Mesenchymal stem cell (in vitro differentiated cells and primary cell): ENCODE results near the gene SPINK7.

ENCODE experiments used
- DNase-seq: peaks from one replicate; pipeline ENCODE4 v3.0.0-alpha.2; 2013
- H2AFZ ChIP-seq: one replicate; pipeline ENCODE4 v1.6.1; 2013; ENCODE audit warnings: low read depth, mild to moderate bottlenecking, control low read depth, inconsistent platforms, low read length, moderate library complexity
- H2AK5ac ChIP-seq: 2 replicates; pipeline ENCODE4 v1.6.1; 2013; ENCODE audit warnings: low read length, moderate library complexity, mild to moderate bottlenecking, inconsistent platforms; ENCODE audit not compliant: severe bottlenecking
- H2BK120ac ChIP-seq: one replicate; pipeline ENCODE4 v1.6.1; 2013; ENCODE audit warnings: low read depth, mild to moderate bottlenecking, inconsistent platforms, low read length, moderate library complexity
- H2BK12ac ChIP-seq, 2 experiments: one replicate each; pipeline ENCODE4 v1.6.1; 2013; ENCODE audit warnings: inconsistent platforms in 2 of 2, low read length in 2 of 2, mild to moderate bottlenecking in 2 of 2, moderate library complexity in 2 of 2, control low read depth in 1 of 2
- H2BK15ac ChIP-seq: one replicate; pipeline ENCODE4 v1.6.1; 2013; ENCODE audit warnings: mild to moderate bottlenecking, low read depth, inconsistent platforms; ENCODE audit not compliant: poor library complexity, severe bottlenecking
- H2BK5ac ChIP-seq: 2 replicates; pipeline ENCODE4 v1.6.1; 2013; ENCODE audit warnings: low read depth, mild to moderate bottlenecking, low read length, control low read depth, inconsistent platforms; ENCODE audit not compliant: poor library complexity, severe bottlenecking
- H3K14ac ChIP-seq, 2 experiments: one replicate each; pipeline ENCODE4 v1.6.1; 2013; ENCODE audit warnings: inconsistent platforms in 2 of 2, low read length in 2 of 2, control low read depth in 1 of 2, mild to moderate bottlenecking in 1 of 2, moderate library complexity in 1 of 2
- H3K18ac ChIP-seq, 2 experiments: one replicate each; pipeline ENCODE4 v1.6.1; 2013; ENCODE audit warnings: inconsistent platforms in 2 of 2, low read length in 2 of 2, control low read depth in 1 of 2, low read depth in 1 of 2, mild to moderate bottlenecking in 1 of 2
- H3K23ac ChIP-seq, 2 experiments: one replicate each; pipeline ENCODE4 v1.6.1; 2013; ENCODE audit warnings: inconsistent platforms in 2 of 2, low read length in 2 of 2, mild to moderate bottlenecking in 2 of 2, moderate library complexity in 2 of 2, control low read depth in 1 of 2
- H3K27ac ChIP-seq: 2 replicates; pipeline ENCODE4 v1.5.1; 2013; ENCODE audit warnings: mild to moderate bottlenecking, moderate library complexity, low read length, control low read depth, inconsistent platforms; ENCODE audit not compliant: poor library complexity, severe bottlenecking
- H3K27me3 ChIP-seq, 2 experiments: 2 replicates each; pipeline versions ENCODE4 v1.6.1 to v1.7.0; 2013; ENCODE audit warnings: low read length in 2 of 2, mild to moderate bottlenecking in 2 of 2, moderate library complexity in 2 of 2, control low read depth in 1 of 2, inconsistent platforms in 1 of 2; ENCODE audit not compliant: control insufficient read depth in 1 of 2, insufficient read depth in 1 of 2
- H3K36me3 ChIP-seq, 2 experiments: 2 replicates each; pipeline versions ENCODE4 v1.6.1 to v1.7.0; 2013; ENCODE audit warnings: low read length in 2 of 2, control low read depth in 1 of 2, inconsistent platforms in 1 of 2, low read depth in 1 of 2, mild to moderate bottlenecking in 1 of 2; ENCODE audit not compliant: insufficient read depth in 2 of 2, control insufficient read depth in 1 of 2
- H3K4ac ChIP-seq, 2 experiments: one replicate each; pipeline ENCODE4 v1.6.1; 2013; ENCODE audit warnings: inconsistent platforms in 2 of 2, low read length in 2 of 2, mild to moderate bottlenecking in 2 of 2, moderate library complexity in 2 of 2, control low read depth in 1 of 2, low read depth in 1 of 2
- H3K4me1 ChIP-seq: 2 replicates; pipeline ENCODE4 v1.6.1; 2013; ENCODE audit warnings: low read depth, low read length, control low read depth; ENCODE audit not compliant: control insufficient read depth, insufficient read depth
- H3K4me2 ChIP-seq: 2 replicates; pipeline ENCODE4 v1.6.1; 2013; ENCODE audit warnings: low read length, mild to moderate bottlenecking, inconsistent platforms; ENCODE audit not compliant: poor library complexity, severe bottlenecking
- H3K4me3 ChIP-seq, 2 experiments: 2 replicates each; pipeline versions ENCODE4 v1.5.1 to v1.7.0; 2013; ENCODE audit warnings: low read length in 2 of 2, mild to moderate bottlenecking in 2 of 2, control low read depth in 1 of 2, low read depth in 1 of 2; ENCODE audit not compliant: insufficient read depth in 1 of 2
- H3K79me1 ChIP-seq: replicated peaks from 2 replicates; pipeline ENCODE4 v1.6.1; 2013; ENCODE audit warnings: mild to moderate bottlenecking, control low read depth, low read length, inconsistent platforms; ENCODE audit not compliant: poor library complexity, severe bottlenecking
- H3K9ac ChIP-seq: 2 replicates; pipeline ENCODE4 v1.7.0; 2013; ENCODE audit warnings: mild to moderate bottlenecking, low read length, moderate library complexity
- H3K9me3 ChIP-seq: 2 replicates; pipeline ENCODE4 v1.7.0; 2013; ENCODE audit warnings: mild to moderate bottlenecking, low read length; ENCODE audit not compliant: control insufficient read depth
- H4K8ac ChIP-seq: one replicate; pipeline ENCODE4 v1.6.1; 2013; ENCODE audit warnings: inconsistent platforms, mild to moderate bottlenecking, low read length, moderate library complexity
- H4K91ac ChIP-seq: one replicate; pipeline ENCODE4 v1.6.1; 2013; ENCODE audit warnings: mild to moderate bottlenecking, low read length, inconsistent platforms
- WGBS: methylation state at CpG from one replicate; pipeline ENCODE4 v1.1.7; 2013; ENCODE audit warnings: mixed read lengths; 5-methylcytosine and 5-hydroxymethylcytosine counted together

The SPINK7 gene

GRCh38 chr5:148335259-148335658, 23.0 kb downstream of the SPINK7 start, which contains the start of gene SPINK9:
Gene SPINK9, plus strand, starts transcription at chr5:148335559. Its CDS starts 55 bp downstream, at chr5:148335614.
- Histone ChIP-seq H3K14ac (no peak within 1 kb of the TSS), H3K9ac (no peak within 1 kb of the TSS), H3K27ac (no peak within 1 kb of the TSS), H4K8ac (no peak within 1 kb of the TSS), H3K27me3 (no peaks in the 10 kb centered on the region), H3K4me1 (no peaks in the 10 kb centered on the region), H3K18ac (no peak within 1 kb of the TSS), H2AK5ac (no peak within 1 kb of the TSS), H3K4ac (no peak within 1 kb of the TSS), H2BK15ac (no peak within 1 kb of the TSS), H3K4me2 (no peak within 1 kb of the TSS), H2BK5ac (no peak within 1 kb of the TSS), H3K36me3 (no peaks in the 10 kb centered on the region), H3K79me1 (no peaks in the 10 kb centered on the region), H3K9me3 (peaks cover 2% of the 10 kb centered on the region), H2BK120ac (no peak within 1 kb of the TSS), H3K4me3 (no peak within 1 kb of the TSS), H2BK12ac (no peak within 1 kb of the TSS), H3K23ac (no peak within 1 kb of the TSS), H2AFZ (no peak within 1 kb of the TSS), H4K91ac (no peak within 1 kb of the TSS)
- 78% methylated on average over 1 of the region's 3 CpGs for WGBS
- no peak for DNase-seq

GRCh38 chr5:148336704-148337435, 24.6 kb downstream of the SPINK7 start:
- Histone ChIP-seq H3K9ac (no peak overlapping the region), H2AK5ac (no peak overlapping the region), H2BK5ac (no peak overlapping the region), H3K4me1 (no peaks in the 10 kb centered on the region), H3K4me2 (no peak overlapping the region), H3K18ac (no peak overlapping the region), H4K91ac (no peak overlapping the region), H2BK120ac (no peak overlapping the region), H3K36me3 (no peaks in the 10 kb centered on the region), H3K27me3 (no peaks in the 10 kb centered on the region), H3K4me3 (no peak overlapping the region), H2BK12ac (no peak overlapping the region), H2BK15ac (no peak overlapping the region), H3K79me1 (no peaks in the 10 kb centered on the region), H4K8ac (no peak overlapping the region), H3K14ac (no peak overlapping the region), H3K4ac (no peak overlapping the region), H3K27ac (no peak overlapping the region), H2AFZ (no peak overlapping the region), H3K9me3 (no peaks in the 10 kb centered on the region), H3K23ac (no peak overlapping the region)
- WGBS: 63% methylated on average over 1 of the region's 3 CpGs
- no peak for DNase-seq

GRCh38 chr5:148342371-148343045, 30.3 kb downstream of the SPINK7 start:
- Histone ChIP-seq H3K79me1 (no peaks in the 10 kb centered on the region), H4K91ac (no peak overlapping the region), H2BK5ac (no peak overlapping the region), H3K9ac (no peak overlapping the region), H2BK12ac (no peak overlapping the region), H3K4ac (no peak overlapping the region), H3K4me3 (no peak overlapping the region), H3K27me3 (no peaks in the 10 kb centered on the region), H2AK5ac (no peak overlapping the region), H3K4me2 (no peak overlapping the region), H3K18ac (no peak overlapping the region), H3K14ac (no peak overlapping the region), H4K8ac (no peak overlapping the region), H3K4me1 (no peaks in the 10 kb centered on the region), H3K27ac (no peak overlapping the region), H2BK120ac (no peak overlapping the region), H2AFZ (no peak overlapping the region), H3K23ac (no peak overlapping the region), H2BK15ac (no peak overlapping the region), H3K9me3 (no peaks in the 10 kb centered on the region), H3K36me3 (no peaks in the 10 kb centered on the region)
- no peak for DNase-seq
- WGBS: 94% methylated on average over 1 of the region's 2 CpGs

GRCh38 chr5:148343046-148343407, 30.8 kb downstream of the SPINK7 start:
- no peak overlapping the region for H4K8ac ChIP-seq
- H2AFZ ChIP-seq: no peak overlapping the region
- 92% methylated on average over 2 of the region's 2 CpGs for WGBS
- H3K4me2 ChIP-seq: no peak overlapping the region
- H3K18ac ChIP-seq: no peak overlapping the region
- H3K4ac ChIP-seq: no peak overlapping the region
- no peak overlapping the region for H3K14ac ChIP-seq
- H3K36me3 ChIP-seq: no peaks in the 10 kb centered on the region
- H3K79me1 ChIP-seq: no peaks in the 10 kb centered on the region
- H2BK5ac ChIP-seq: no peak overlapping the region
- no peak overlapping the region for H2BK12ac ChIP-seq
- no peak overlapping the region for H2AK5ac ChIP-seq
- H3K27ac ChIP-seq: no peak overlapping the region
- no peak overlapping the region for H3K23ac ChIP-seq
- no peak for DNase-seq
- no peak overlapping the region for H2BK15ac ChIP-seq
- H3K27me3 ChIP-seq: no peaks in the 10 kb centered on the region
- H3K4me3 ChIP-seq: no peak overlapping the region
- H4K91ac ChIP-seq: no peak overlapping the region
- no peaks in the 10 kb centered on the region for H3K9me3 ChIP-seq
- no peak overlapping the region for H2BK120ac ChIP-seq
- no peaks in the 10 kb centered on the region for H3K4me1 ChIP-seq
- no peak overlapping the region for H3K9ac ChIP-seq
